H1 (cell line): ENCODE measurements around the gene NIFK. TPM values are rescaled to one million over a fixed set of nuclear protein-coding genes. Genes with fewer than 3 reads are reported as not detected.

Source experiments
- CTCF ChIA-PET: fragments of 300-600 bp; sonication (Branson Sonifier 250); formaldehyde crosslinking; loops from one replicate; lab custom pipeline; 2021; ENCODE audit not compliant: partially characterized antibody; lab: Charles Lee
- POLR2A ChIA-PET: fragments of 300-600 bp; sonication (Branson Sonifier 250); formaldehyde crosslinking; loops from one replicate; lab custom pipeline; 2021; ENCODE audit warnings: inconsistent platforms; ENCODE audit not compliant: partially characterized antibody; lab: Charles Lee
- DNase-seq, 2 experiments: peaks; one replicate each; pipeline versions ENCODE4 v3.0.0 to v3.0.0-alpha.2; 2010 to 2022; ENCODE audit warnings: low spot score in 2 of 2, low read depth in 1 of 2, mixed read lengths in 1 of 2
- FAIRE-seq: peaks from 2 replicates; lab custom pipeline; 2011; peaks lifted over from hg19 to GRCh38; lab: Jason Lieb, UNC
- H2AFZ ChIP-seq: 2 replicates; pipeline ENCODE4 v1.8.1; 2012; ENCODE audit warnings: low read length, inconsistent platforms
- H2AK5ac ChIP-seq: 2 replicates; pipeline ENCODE4 v1.6.1; 2013; ENCODE audit warnings: low read depth, low read length
- H2BK120ac ChIP-seq: replicated peaks from 2 replicates; pipeline ENCODE3; 2013; ENCODE audit warnings: low read depth, low read length, inconsistent platforms
- H2BK12ac ChIP-seq: 2 replicates; pipeline ENCODE4 v1.6.1; 2013; ENCODE audit warnings: low read depth, low read length
- H2BK15ac ChIP-seq: 2 replicates; pipeline ENCODE4 v1.6.1; 2013; ENCODE audit warnings: low read length
- H2BK20ac ChIP-seq: 2 replicates; pipeline ENCODE4 v1.6.1; 2013; ENCODE audit warnings: low read length
- H2BK5ac ChIP-seq: 2 replicates; pipeline ENCODE4 v1.6.1; 2013; ENCODE audit warnings: low read depth, low read length
- H3K14ac ChIP-seq: 2 replicates; pipeline ENCODE4 v1.6.1; 2013; ENCODE audit warnings: inconsistent platforms; ENCODE audit not compliant: insufficient read length
- H3K18ac ChIP-seq: 2 replicates; pipeline ENCODE4 v1.6.1; 2013; ENCODE audit warnings: low read length; ENCODE audit errors: extremely low read depth
- H3K23ac ChIP-seq: 2 replicates; pipeline ENCODE4 v1.6.1; 2013; ENCODE audit warnings: inconsistent platforms; ENCODE audit not compliant: insufficient read length
- H3K23me2 ChIP-seq: 2 replicates; pipeline ENCODE4 v1.6.1; 2013; ENCODE audit warnings: low read depth, low read length
- H3K27ac ChIP-seq: 2 replicates; pipeline ENCODE4 v1.6.1; 2011; ENCODE audit warnings: low read depth, low read length, inconsistent platforms
- H3K27me3 ChIP-seq, 4 experiments: replicated peaks in 1 of 4; 1 replicate in 1 of 4; 2 replicates in 3 of 4; pipeline versions ENCODE4 v1.6.1 to v1.8.1; 2011 to 2013; ENCODE audit warnings: low read length in 3 of 4, mild to moderate bottlenecking in 3 of 4, inconsistent platforms in 2 of 4, mixed read lengths in 2 of 4, moderate library complexity in 1 of 4; ENCODE audit not compliant: control insufficient read depth in 3 of 4, insufficient read depth in 3 of 4; ENCODE audit errors: extremely low read depth in 1 of 4
- H3K36me3 ChIP-seq, 4 experiments: 2 replicates each; pipeline versions ENCODE4 v1.6.1 to v1.8.1; 2011 to 2013; ENCODE audit warnings: mild to moderate bottlenecking in 4 of 4, low read length in 3 of 4, moderate library complexity in 2 of 4, control low read depth in 1 of 4, inconsistent platforms in 1 of 4; ENCODE audit not compliant: insufficient read depth in 4 of 4, control insufficient read depth in 2 of 4
- H3K4ac ChIP-seq: replicated peaks from 2 replicates; pipeline ENCODE3; 2013; ENCODE audit warnings: low read length, low read depth, mixed read lengths, inconsistent platforms; ENCODE audit not compliant: insufficient read length
- H3K4me1 ChIP-seq, 4 experiments: replicated peaks in 1 of 4; 1 replicate in 1 of 4; 2 replicates in 3 of 4; pipeline versions ENCODE4 v1.6.1 to v1.8.1; 2011 to 2013; ENCODE audit warnings: low read length in 3 of 4, inconsistent platforms in 2 of 4, mixed read lengths in 1 of 4; ENCODE audit not compliant: insufficient read depth in 4 of 4, control insufficient read depth in 3 of 4
- H3K4me2 ChIP-seq, 2 experiments: 2 replicates each; pipeline versions ENCODE4 v1.6.1 to v1.8.1; 2011 to 2013; ENCODE audit warnings: low read depth in 2 of 2, low read length in 2 of 2, control low read depth in 1 of 2, inconsistent platforms in 1 of 2, mild to moderate bottlenecking in 1 of 2; ENCODE audit not compliant: insufficient read depth in 1 of 2
- H3K4me3 ChIP-seq, 4 experiments: fragments of 200-600, 300-600 bp in 1 of 4; sonication (generic), shearing (Covaris generic), sonication (Bioruptor Twin) in 1 of 4; 2 replicates each; pipeline versions ENCODE4 v1.5.1 to v1.8.1; 2011 to 2016; ENCODE audit warnings: low read length in 4 of 4, low read depth in 3 of 4, control low read depth in 2 of 4, inconsistent platforms in 2 of 4, mild to moderate bottlenecking in 2 of 4, mixed read lengths in 1 of 4, moderate library complexity in 1 of 4; ENCODE audit not compliant: insufficient read depth in 2 of 4; ENCODE audit errors: extremely low read depth in 1 of 4
- H3K56ac ChIP-seq: replicated peaks from 2 replicates; pipeline ENCODE3; 2013; ENCODE audit warnings: low read depth, mild to moderate bottlenecking, mixed read lengths, low read length, inconsistent platforms; ENCODE audit not compliant: insufficient read length
- H3K79me1 ChIP-seq: 2 replicates; pipeline ENCODE4 v1.6.1; 2013; ENCODE audit warnings: low read depth, low read length, control low read depth
- H3K79me2 ChIP-seq, 2 experiments: 2 replicates each; pipeline versions ENCODE4 v1.6.1 to v1.8.1; 2012 to 2013; ENCODE audit warnings: low read length in 2 of 2, mild to moderate bottlenecking in 2 of 2, inconsistent platforms in 1 of 2; ENCODE audit not compliant: insufficient read depth in 2 of 2, control insufficient read depth in 1 of 2
- H3K9ac ChIP-seq, 4 experiments: replicated peaks in 1 of 4; 1 replicate in 1 of 4; 2 replicates in 3 of 4; pipeline versions ENCODE4 v1.6.1 to v1.8.1; 2011 to 2013; ENCODE audit warnings: low read depth in 3 of 4, low read length in 3 of 4, control low read depth in 2 of 4, mild to moderate bottlenecking in 2 of 4, moderate library complexity in 2 of 4, inconsistent platforms in 1 of 4; ENCODE audit errors: extremely low read depth in 1 of 4
- H3K9me3 ChIP-seq, 2 experiments: 2 replicates each; pipeline versions ENCODE4 v1.6.1 to v1.8.1; 2012 to 2013; ENCODE audit warnings: mild to moderate bottlenecking in 2 of 2, moderate library complexity in 2 of 2, control low read depth in 1 of 2, inconsistent platforms in 1 of 2, low read depth in 1 of 2, low read length in 1 of 2, mixed read lengths in 1 of 2; ENCODE audit not compliant: insufficient read depth in 2 of 2
- H4K20me1 ChIP-seq, 2 experiments: replicated peaks in 1 of 2; 2 replicates each; pipeline versions ENCODE3 to v1.8.1; 2011 to 2013; ENCODE audit warnings: inconsistent platforms in 2 of 2, low read length in 2 of 2, mild to moderate bottlenecking in 1 of 2; ENCODE audit not compliant: insufficient read depth in 2 of 2, control insufficient read depth in 1 of 2
- H4K5ac ChIP-seq: 2 replicates; pipeline ENCODE4 v1.6.1; 2013; ENCODE audit warnings: low read length, low read depth, mixed read lengths, inconsistent platforms; ENCODE audit not compliant: insufficient read length
- H4K8ac ChIP-seq: 2 replicates; pipeline ENCODE4 v1.8.0; 2013; ENCODE audit warnings: mild to moderate bottlenecking, moderate library complexity, low read length, inconsistent platforms; ENCODE audit not compliant: insufficient read depth; ENCODE audit errors: extremely low read depth
- H4K91ac ChIP-seq: replicated peaks from 2 replicates; pipeline ENCODE3; 2013; ENCODE audit warnings: low read length, mixed read lengths, inconsistent platforms; ENCODE audit not compliant: insufficient read length
- ASH2L ChIP-seq: fragments of 200-600, 300-600 bp; sonication (generic); IDR thresholded peaks from one replicate; pipeline ENCODE4 v1.7.1; 2017; ENCODE audit warnings: low read length
- CBX5 ChIP-seq: fragments of 300-800, 300-1000 bp; sonication (generic); IDR thresholded peaks from 2 replicates; pipeline ENCODE4 v1.7.1; 2016; ENCODE audit warnings: antibody characterized with exemption, low read length, low read depth
- CHD1 ChIP-seq: IDR thresholded peaks from 2 replicates; pipeline ENCODE4 v1.6.1; 2012; ENCODE audit warnings: low read depth, low read length, improper control_type of control experiment
- ZNF274 ChIP-seq: IDR thresholded peaks from 2 replicates; pipeline ENCODE4 v1.7.0; 2012; ENCODE audit warnings: low read length, borderline replicate concordance; ENCODE audit errors: extremely low read depth
- WGBS, 2 experiments: shearing (Covaris generic) in 1 of 2; methylation state at CpG; one replicate each; pipeline versions ENCODE4 v1.1.6 to v1.1.7; 2013 to 2015; ENCODE audit warnings: low lambda C conversion rate in 2 of 2, mixed read lengths in 2 of 2, inconsistent platforms in 1 of 2, low coverage in 1 of 2, missing lambda C conversion rate in 1 of 2; ENCODE audit not compliant: insufficient replicate concordance in 2 of 2, insufficient coverage in 1 of 2, insufficient read length in 1 of 2; ENCODE audit errors: extremely low coverage in 1 of 2, missing lambda C conversion rate in 1 of 2; 5-methylcytosine and 5-hydroxymethylcytosine counted together
- polyA plus RNA-seq, 7 experiments: library from polyadenylated mRNA; depleted of rRNA in 3 of 7; stranded (reverse) in 5 of 7; unstranded in 2 of 7; fragments of >200 nt in 5 of 7; fragments of 200-250 nt in 2 of 7; gene quantifications; 1 replicate in 5 of 7; 2 replicates in 1 of 7; 4 replicates in 1 of 7; pipeline versions ENCODE4 v1.2.1 to v1.2.3, GENCODE V29; 2011 to 2013; ENCODE audit warnings: missing spikeins in 2 of 7, mixed read lengths in 2 of 7
- total RNA-seq: library from RNA; stranded (reverse); fragmentation: NEBNext Ultra II Directional; extraction: Animal tissue kit (Norgen Biotek cat#: 25700); gene quantifications from 2 replicates; pipeline ENCODE4 v1.2.1, GENCODE V29; 2021

NIFK gene
- total and polyA plus RNA-seq, 2 of the 8 experiments (the other 6 are each of a cell fraction or from before 2014, with no cell fraction given) = 24.4 to 117 TPM

GRCh38 chr2:121727332-121727731, 9.3 kb downstream of the NIFK start:
- Histone ChIP-seq H3K4me3 (no peak overlapping the region), H3K4ac (no peak overlapping the region), H4K20me1 (peaks cover 0 to 6% of the 10 kb centered on the region in 2 experiments), H3K4me2 (no peak overlapping the region), H2BK12ac (no peak overlapping the region), H3K14ac (no peak overlapping the region), H3K9me3 (no peaks in the 10 kb centered on the region), H3K36me3 (peaks cover 16 to 55% (median 35%) of the 10 kb centered on the region in 4 experiments), H3K79me1 (no peaks in the 10 kb centered on the region), H3K79me2 (no peaks in the 10 kb centered on the region), H2AFZ (no peak overlapping the region), H4K91ac (no peak overlapping the region), H3K23ac (no peak overlapping the region), H3K27ac (no peak overlapping the region), H4K8ac (no peak overlapping the region), H4K5ac (no peak overlapping the region), H3K18ac (no peak overlapping the region), H2BK5ac (no peak overlapping the region), H2AK5ac (no peak overlapping the region), H3K56ac (no peak overlapping the region), H3K9ac (no peak overlapping the region), H2BK15ac (no peak overlapping the region), H3K27me3 (no peaks in the 10 kb centered on the region), H2BK120ac (no peak overlapping the region), H3K4me1 (no peaks in the 10 kb centered on the region; a peak in 1 of 7 replicates), H2BK20ac (no peak overlapping the region), H3K23me2 (no peaks in the 10 kb centered on the region)
- WGBS, 2 experiments = 95% methylated on average over 2 of the region's 2 CpGs; no CpG with 5 or more reads in 1 of the 2 experiments
- DNase-seq (no peak), FAIRE-seq (no peak)
- ChIA-PET POLR2A (interaction anchor here (1.3 to 1.6 kb wide), 2 partner anchors 8 to 197 kb away, joined by 5 to 7 read pairs; partner anchors contain the start of gene RNU4ATAC), CTCF (no interaction called here)
- TF ChIP-seq CBX5 (no peak), ASH2L (no peak), ZNF274 (no peak), CHD1 (no peak)
